Subcutaneous adipose tissue (tissue), 4 donors: ENCODE data around the gene SEC16A. TPM values are rescaled to one million over a fixed set of nuclear protein-coding genes. Genes with fewer than 3 reads are reported as not detected.

Source experiments
- CTCF ChIP-seq: fragments of 450-650 bp; IDR thresholded peaks from one replicate; pipeline ENCODE4 v1.5.1; 2016; ENCODE audit warnings: low read depth, mild to moderate bottlenecking, control low read depth, antibody characterized with exemption, moderate library complexity
- total RNA-seq, 4 donors: library from RNA; depleted of rRNA; stranded (reverse); fragments of >200 nt; gene quantifications; one replicate each; pipeline ENCODE4 v1.1.0, GENCODE V29; 2016

SEC16A gene
- total RNA-seq, 4 donors from 2014 or later = 39.0 to 65.4 (median 52.9) TPM

DNA sequence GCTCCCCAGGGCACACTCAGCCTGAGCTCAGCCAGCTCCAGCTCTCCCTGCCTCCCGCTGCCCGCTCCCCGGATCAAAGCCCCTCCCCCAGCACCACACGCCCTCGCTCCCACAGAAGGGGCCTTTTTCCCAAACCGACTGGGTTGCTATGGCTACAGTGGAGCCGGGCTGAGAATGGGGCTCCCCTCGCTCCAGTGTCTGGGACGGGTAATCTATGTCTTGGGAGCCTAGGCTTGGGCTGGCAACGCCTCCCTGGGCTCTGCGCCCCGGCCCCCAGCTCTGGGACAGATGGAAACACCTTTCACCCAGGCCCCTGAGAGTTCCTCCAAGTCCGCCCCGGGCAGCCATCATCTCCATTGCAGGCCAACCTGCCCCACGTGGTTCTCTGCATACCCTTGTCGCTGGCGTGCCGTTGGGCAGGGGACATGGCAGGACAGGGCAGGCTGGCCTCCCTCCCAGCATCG, 33.4 kb upstream of the SEC16A start:
- TF ChIP-seq CTCF = no peak

DNA sequence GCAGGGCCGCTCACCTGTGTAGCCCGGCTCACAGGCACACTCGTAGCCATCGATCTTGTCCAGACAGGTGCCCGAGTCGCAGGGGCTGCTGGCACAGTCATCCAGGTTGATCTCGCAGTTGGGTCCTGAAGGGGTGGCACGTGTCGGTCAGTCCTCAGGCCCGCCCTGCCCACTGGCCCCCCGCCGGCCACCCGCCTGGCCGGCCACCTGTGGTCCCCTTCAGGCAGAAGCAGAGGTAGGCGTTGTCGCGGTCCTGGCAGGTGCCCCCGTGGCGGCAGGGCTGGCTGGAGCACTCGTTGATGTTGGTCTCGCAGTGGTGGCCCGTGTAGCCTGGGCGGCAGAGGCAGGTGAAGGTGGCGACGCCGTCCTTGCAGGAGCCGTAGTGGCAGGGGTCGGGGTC, 32.4 kb upstream of the SEC16A start:
- no peak for TF ChIP-seq CTCF

GRCh38 chr9:136514022-136514714, 31.3 kb upstream of the SEC16A start:
- no peak for TF ChIP-seq CTCF

DNA sequence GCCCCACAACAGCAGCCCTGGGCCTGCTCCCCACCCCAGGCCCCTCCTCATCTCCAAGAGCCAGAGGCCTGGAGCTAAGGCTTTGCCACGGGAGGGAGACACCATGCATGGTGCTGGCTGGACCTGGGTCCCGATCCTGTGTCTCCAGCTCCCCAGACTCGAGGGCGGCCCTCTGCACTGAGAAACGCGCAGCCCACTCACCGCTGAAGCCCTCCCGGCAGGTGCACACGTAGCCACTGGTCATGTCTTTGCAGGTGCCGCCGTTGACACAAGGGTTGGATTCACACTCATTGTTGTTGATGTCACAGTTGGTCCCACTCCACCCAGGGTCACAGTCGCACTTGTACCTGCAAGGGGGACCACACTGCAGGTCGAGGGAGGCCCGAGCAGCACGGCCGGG, 30.4 kb upstream of the SEC16A start:
- TF ChIP-seq CTCF = no peak

- TF ChIP-seq CTCF = no peak
Measured at GRCh38 chr9:136512651-136513071, 29.8 kb upstream of the SEC16A start.

GRCh38 chr9:136511670-136512592, 29.1 kb upstream of the SEC16A start:
- no peak for TF ChIP-seq CTCF

- TF ChIP-seq CTCF = no peak
Measured at GRCh38 chr9:136511144-136511669, 28.4 kb upstream of the SEC16A start.
